OCI-LY1 (cell line): ENCODE measurements around the gene TEN1.

Experiments
- CTCF ChIP-seq: fragments of 200-600 bp; sonication (generic), shearing (Covaris generic); IDR thresholded peaks from 2 replicates; pipeline ENCODE4 v1.5.1; 2017; ENCODE audit warnings: mild to moderate bottlenecking, antibody characterized with exemption, low read length, moderate library complexity, mixed read lengths
- EZH2 ChIP-seq: fragments of 200-600 bp; sonication (generic), shearing (Covaris generic); IDR thresholded peaks from 2 replicates; pipeline ENCODE4 v1.8.0; 2017; ENCODE audit warnings: borderline replicate concordance, mixed run types, mild to moderate bottlenecking, antibody characterized with exemption, low read length, moderate library complexity, mixed read lengths

GRCh38 chr17:76000016-76000754 is 21.1 kb downstream of the TEN1 start:
- TF ChIP-seq CTCF, result peak; percentile 84
- no peak for TF ChIP-seq EZH2
